CD14-positive monocyte (primary cell): ENCODE data around the gene PRRT4. TPM values are rescaled to one million over a fixed set of nuclear protein-coding genes. Genes with fewer than 3 reads are reported as not detected.

ENCODE experiments used
- DNase-seq, 3 donors: peaks; one replicate each; pipeline ENCODE4 v3.0.0-alpha.2; 2011 to 2022
- H2AFZ ChIP-seq: 2 replicates; pipeline ENCODE4 v1.6.0; 2012; ENCODE audit warnings: mild to moderate bottlenecking, low read depth, low read length, inconsistent platforms; ENCODE audit not compliant: insufficient read depth, poor library complexity, severe bottlenecking
- H3K27ac ChIP-seq, 2 donors: 1 replicate in 1 of 2; 2 replicates in 1 of 2; pipeline ENCODE4 v1.5.1; 2012 to 2013; ENCODE audit warnings: low read length in 2 of 2, control low read depth in 1 of 2, inconsistent platforms in 1 of 2, low read depth in 1 of 2, mild to moderate bottlenecking in 1 of 2
- H3K27me3 ChIP-seq, 2 donors: one replicate each; pipeline versions ENCODE4 v1.6.0 to v1.6.1; 2011 to 2013; ENCODE audit warnings: low read length in 2 of 2; ENCODE audit not compliant: control insufficient read depth in 2 of 2, insufficient read depth in 2 of 2
- H3K36me3 ChIP-seq, 2 donors: replicated peaks in 1 of 2; 1 replicate in 1 of 2; 2 replicates in 1 of 2; pipeline versions ENCODE4 v1.5.1 to v1.6.1; 2012 to 2013; ENCODE audit warnings: low read length in 2 of 2, control low read depth in 1 of 2, inconsistent platforms in 1 of 2, mild to moderate bottlenecking in 1 of 2; ENCODE audit not compliant: insufficient read depth in 2 of 2, control insufficient read depth in 1 of 2
- H3K4me1 ChIP-seq, 2 donors: 1 replicate in 1 of 2; 2 replicates in 1 of 2; pipeline versions ENCODE4 v1.5.1 to v1.6.1; 2012 to 2013; ENCODE audit warnings: low read length in 2 of 2, control low read depth in 1 of 2, inconsistent platforms in 1 of 2, mild to moderate bottlenecking in 1 of 2, moderate library complexity in 1 of 2; ENCODE audit not compliant: insufficient read depth in 2 of 2, control insufficient read depth in 1 of 2
- H3K4me2 ChIP-seq: replicated peaks from 2 replicates; pipeline ENCODE3; 2012; ENCODE audit warnings: low read length, moderate library complexity, mild to moderate bottlenecking; ENCODE audit not compliant: poor library complexity, severe bottlenecking; ENCODE audit errors: extremely low read depth
- H3K4me3 ChIP-seq, 3 experiments: fragments of 200-600 bp in 1 of 3; sonication (generic) in 1 of 3; replicated peaks in 1 of 3; 1 replicate in 2 of 3; 2 replicates in 1 of 3; pipeline ENCODE4 v1.5.1; 2011 to 2013; ENCODE audit warnings: low read length in 3 of 3, mild to moderate bottlenecking in 3 of 3, control low read depth in 2 of 3, low read depth in 2 of 3, inconsistent platforms in 1 of 3, moderate library complexity in 1 of 3
- H3K79me2 ChIP-seq: 2 replicates; pipeline ENCODE4 v1.6.0; 2012; ENCODE audit warnings: mild to moderate bottlenecking, control low read depth, inconsistent platforms, low read length, moderate library complexity; ENCODE audit not compliant: insufficient read depth
- H3K9ac ChIP-seq: 2 replicates; pipeline ENCODE4 v1.6.0; 2017; ENCODE audit warnings: low read length, mild to moderate bottlenecking; ENCODE audit not compliant: insufficient read depth, poor library complexity, severe bottlenecking
- H3K9me3 ChIP-seq, 2 donors: replicated peaks in 1 of 2; 1 replicate in 1 of 2; 2 replicates in 1 of 2; pipeline versions ENCODE4 v1.5.1 to v1.6.1; 2012 to 2013; ENCODE audit warnings: low read length in 2 of 2, control low read depth in 1 of 2; ENCODE audit not compliant: control insufficient read depth in 1 of 2, insufficient read depth in 1 of 2
- H4K20me1 ChIP-seq: 2 replicates; pipeline ENCODE4 v1.6.0; 2012; ENCODE audit warnings: mild to moderate bottlenecking, low read length, control low read depth, moderate library complexity; ENCODE audit not compliant: insufficient read depth
- H3K27ac Mint-ChIP-seq, 7 donors: one replicate each; pipeline ENCODE4 v1.8.0; 2020; ENCODE audit warnings: mild to moderate bottlenecking in 7 of 7, mixed read lengths in 7 of 7, moderate library complexity in 6 of 7, inconsistent platforms in 2 of 7
- H3K27me3 Mint-ChIP-seq, 3 donors: one replicate each; pipeline ENCODE4 v1.8.0; 2021 to 2022; ENCODE audit warnings: low read depth in 3 of 3, mild to moderate bottlenecking in 3 of 3, mixed read lengths in 3 of 3, moderate library complexity in 3 of 3, inconsistent platforms in 1 of 3
- H3K36me3 Mint-ChIP-seq, 2 donors: one replicate each; pipeline ENCODE4 v1.8.0; 2020; ENCODE audit warnings: mixed read lengths in 2 of 2, inconsistent platforms in 1 of 2, mild to moderate bottlenecking in 1 of 2
- H3K4me1 Mint-ChIP-seq: one replicate; pipeline ENCODE4 v1.8.0; 2020; ENCODE audit warnings: mild to moderate bottlenecking, mixed read lengths
- H3K4me3 Mint-ChIP-seq, 2 donors: one replicate each; pipeline ENCODE4 v1.8.0; 2020; ENCODE audit warnings: mild to moderate bottlenecking in 2 of 2, mixed read lengths in 2 of 2, moderate library complexity in 1 of 2
- H3K9me3 Mint-ChIP-seq, 7 donors: one replicate each; pipeline ENCODE4 v1.8.0; 2020 to 2022; ENCODE audit warnings: mixed read lengths in 7 of 7, mild to moderate bottlenecking in 6 of 7, moderate library complexity in 6 of 7, inconsistent platforms in 2 of 7
- WGBS: methylation state at CpG from one replicate; pipeline ENCODE4 v1.1.5; 2013; ENCODE audit warnings: missing lambda C conversion rate; ENCODE audit not compliant: insufficient coverage; 5-methylcytosine and 5-hydroxymethylcytosine counted together
- intact Hi-C, 2 donors: fragments of 100-400 bp; cut with micrococcal nuclease; formaldehyde crosslinking; loops; one replicate each; pipeline versions ENCODE4 v1.15.0 to v1.15.1; 2023
- polyA plus RNA-seq, 3 donors: library from polyadenylated mRNA; depleted of rRNA in 1 of 3; unstranded in 2 of 3; stranded (reverse) in 1 of 3; fragments of 300-500 nt in 2 of 3; fragments of >200 nt in 1 of 3; fragmentation: Illumina TruSeq in 2 of 3; gene quantifications; 1 replicate in 2 of 3; 2 replicates in 1 of 3; pipeline ENCODE4 v1.2.3, GENCODE V29; 2012 to 2021
- TF ChIP-seq, protein P1 (sequence below): fragments of 200-600 bp; IDR thresholded peaks from one replicate; pipeline ENCODE4 v1.8.0; 2022; ENCODE audit warnings: antibody characterized with exemption, mild to moderate bottlenecking

The PRRT4 gene
- polyA plus RNA-seq, 3 donors = 1.1 TPM; not detected in 2

DNA sequence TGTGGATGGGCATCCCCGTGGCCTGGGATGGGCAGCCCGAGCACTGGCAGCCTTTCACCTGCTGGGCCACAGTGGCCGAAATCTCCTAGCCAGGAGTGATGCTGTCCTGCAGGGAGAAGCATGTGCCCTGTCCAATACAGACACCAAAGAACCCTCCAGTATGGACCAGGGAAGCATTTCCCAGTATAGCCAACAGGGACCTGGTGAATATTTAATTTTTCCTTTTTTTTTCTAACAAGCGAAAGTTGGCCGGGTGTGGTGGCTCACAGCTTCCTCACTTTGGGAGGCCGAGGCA lies 37.3 kb upstream of the PRRT4 start:
- peaks cover 94 to 99% of the 10 kb centered on the region in 2 donors for H3K36me3 ChIP-seq
- no peak overlapping the region for H3K4me3 ChIP-seq
- H4K20me1 ChIP-seq = peaks cover 95% of the 10 kb centered on the region
- no peak overlapping the region for H3K27ac ChIP-seq
- H3K27me3 Mint-ChIP-seq = no peaks in the 10 kb centered on the region
- no peak overlapping the region for H3K4me3 Mint-ChIP-seq
- intact Hi-C loops = loop anchor here in 1 of 2 donors (1.0 kb wide), 1 partner anchor 27 kb away; no protein-coding TSS in a partner anchor
- 71% methylated on average over 2 of the region's 6 CpGs for WGBS
- H3K27ac Mint-ChIP-seq = peak overlapping the region in 1 of 7 donors; percentile 68
- no peak overlapping the region for H3K9ac ChIP-seq
- peaks cover 5% of the 10 kb centered on the region for H3K4me1 Mint-ChIP-seq
- H2AFZ ChIP-seq = no peak overlapping the region
- no peak for DNase-seq
- H3K4me1 ChIP-seq = peaks cover 4% of the 10 kb centered on the region in 2 donors
- no peaks in the 10 kb centered on the region for H3K27me3 ChIP-seq
- H3K79me2 ChIP-seq = peaks cover 18% of the 10 kb centered on the region
- no peak overlapping the region for H3K4me2 ChIP-seq
- TF ChIP-seq, protein P1, sequence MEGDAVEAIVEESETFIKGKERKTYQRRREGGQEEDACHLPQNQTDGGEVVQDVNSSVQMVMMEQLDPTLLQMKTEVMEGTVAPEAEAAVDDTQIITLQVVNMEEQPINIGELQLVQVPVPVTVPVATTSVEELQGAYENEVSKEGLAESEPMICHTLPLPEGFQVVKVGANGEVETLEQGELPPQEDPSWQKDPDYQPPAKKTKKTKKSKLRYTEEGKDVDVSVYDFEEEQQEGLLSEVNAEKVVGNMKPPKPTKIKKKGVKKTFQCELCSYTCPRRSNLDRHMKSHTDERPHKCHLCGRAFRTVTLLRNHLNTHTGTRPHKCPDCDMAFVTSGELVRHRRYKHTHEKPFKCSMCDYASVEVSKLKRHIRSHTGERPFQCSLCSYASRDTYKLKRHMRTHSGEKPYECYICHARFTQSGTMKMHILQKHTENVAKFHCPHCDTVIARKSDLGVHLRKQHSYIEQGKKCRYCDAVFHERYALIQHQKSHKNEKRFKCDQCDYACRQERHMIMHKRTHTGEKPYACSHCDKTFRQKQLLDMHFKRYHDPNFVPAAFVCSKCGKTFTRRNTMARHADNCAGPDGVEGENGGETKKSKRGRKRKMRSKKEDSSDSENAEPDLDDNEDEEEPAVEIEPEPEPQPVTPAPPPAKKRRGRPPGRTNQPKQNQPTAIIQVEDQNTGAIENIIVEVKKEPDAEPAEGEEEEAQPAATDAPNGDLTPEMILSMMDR = peak; percentile 39
- no peaks in the 10 kb centered on the region for H3K9me3 Mint-ChIP-seq
- peaks cover 87 to 98% of the 10 kb centered on the region in 2 donors for H3K36me3 Mint-ChIP-seq
- no peaks in the 10 kb centered on the region for H3K9me3 ChIP-seq

DNA sequence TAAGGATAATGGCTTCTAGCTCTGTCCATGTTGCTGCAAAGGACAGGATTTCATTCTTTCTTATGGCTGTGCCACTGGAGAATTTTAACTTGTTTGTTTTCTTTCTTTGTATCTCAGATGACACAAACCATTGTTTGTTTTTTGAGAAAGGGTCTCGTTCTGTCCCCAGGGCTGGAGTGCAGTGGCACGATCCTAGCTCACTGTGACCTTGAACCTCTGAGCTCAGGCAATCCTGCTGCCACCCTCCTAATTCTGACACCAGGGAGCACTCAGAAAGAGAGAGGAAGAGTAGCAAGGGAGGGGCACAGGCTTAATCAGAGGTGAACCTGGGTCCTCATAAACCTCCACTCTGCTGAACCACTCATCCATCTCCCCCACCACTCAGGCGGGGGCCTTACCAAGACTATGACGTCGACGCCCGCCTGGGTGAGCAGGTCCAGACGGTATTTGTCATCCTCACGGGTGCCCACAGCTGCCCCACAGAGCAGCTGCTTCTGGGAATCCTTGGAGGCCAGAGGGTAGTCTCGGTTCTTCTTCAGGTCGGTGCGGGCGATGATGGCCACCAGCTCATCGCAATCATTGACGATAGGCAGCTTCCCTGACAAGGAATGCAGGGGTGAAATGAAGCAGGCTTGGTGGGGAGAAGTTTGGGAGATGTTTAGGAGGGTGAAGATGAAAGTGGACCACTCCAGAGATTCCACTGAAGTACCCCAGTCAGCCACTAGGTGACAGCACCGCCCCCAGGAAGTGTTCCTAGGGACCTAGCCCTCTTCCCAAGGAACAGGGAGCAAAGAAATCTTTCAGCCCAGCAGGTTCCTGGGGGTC lies 36.7 kb upstream of the PRRT4 start:
- DNase-seq = peak in 2 of 3 donors; percentile 42 to 54
- H3K4me3 Mint-ChIP-seq = no peak overlapping the region
- H3K27ac ChIP-seq = no peak overlapping the region
- no peak overlapping the region for H2AFZ ChIP-seq
- H3K79me2 ChIP-seq = peaks cover 13% of the 10 kb centered on the region
- H3K4me1 ChIP-seq = no peaks in the 10 kb centered on the region
- H3K36me3 ChIP-seq = peaks cover 96 to 98% of the 10 kb centered on the region in 2 donors
- intact Hi-C loops = loop anchor here in 1 of 2 donors (1.0 kb wide), 1 partner anchor 27 kb away; no protein-coding TSS in a partner anchor
- no peak overlapping the region for H3K9ac ChIP-seq
- 86% methylated on average over 11 of the region's 16 CpGs for WGBS
- H3K9me3 ChIP-seq = no peaks in the 10 kb centered on the region
- H4K20me1 ChIP-seq = peaks cover 92% of the 10 kb centered on the region
- TF ChIP-seq, protein P1 = peak; percentile 97
- H3K9me3 Mint-ChIP-seq = no peaks in the 10 kb centered on the region
- peaks cover 85 to 97% of the 10 kb centered on the region in 2 donors for H3K36me3 Mint-ChIP-seq
- no peaks in the 10 kb centered on the region for H3K27me3 ChIP-seq
- no peak overlapping the region for H3K4me3 ChIP-seq
- H3K27me3 Mint-ChIP-seq = no peaks in the 10 kb centered on the region
- no peak overlapping the region for H3K4me2 ChIP-seq
- peak overlapping the region in 1 of 7 donors; percentile 32 for H3K27ac Mint-ChIP-seq
- no peaks in the 10 kb centered on the region for H3K4me1 Mint-ChIP-seq
